T-helper 2 cell treated with Interferon-gamma antibody and Interleukin-4, amounts not matched to agents 5 μg/mL and 100 μg/mL, for 36 hours (primary cell): ENCODE results near the gene IMPDH1.
A peak's percentile ranks its signal among the peaks of the same experiment; 100 is the strongest.

ENCODE experiments used
- DNase-seq: peaks from one replicate; pipeline ENCODE4 v3.0.0; 2021; ENCODE audit warnings: low spot score
- H3K27ac Mint-ChIP-seq: one replicate; pipeline ENCODE4 v1.8.0; 2021; ENCODE audit warnings: mild to moderate bottlenecking, mixed read lengths
- H3K27me3 Mint-ChIP-seq: one replicate; pipeline ENCODE4 v1.8.0; 2021; ENCODE audit warnings: low read depth, mixed read lengths
- H3K36me3 Mint-ChIP-seq: one replicate; pipeline ENCODE4 v1.8.0; 2021; ENCODE audit warnings: low read depth, mixed read lengths
- H3K4me1 Mint-ChIP-seq: one replicate; pipeline ENCODE4 v1.8.0; 2021; ENCODE audit warnings: low read depth, mixed read lengths
- H3K4me3 Mint-ChIP-seq: one replicate; pipeline ENCODE4 v1.8.0; 2022; ENCODE audit warnings: mild to moderate bottlenecking, moderate library complexity, mixed read lengths
- H3K9me3 Mint-ChIP-seq: one replicate; pipeline ENCODE4 v1.8.0; 2021; ENCODE audit warnings: mixed read lengths

The IMPDH1 gene

GRCh38 chr7:128343554-128344430, 66.0 kb downstream of the IMPDH1 start, which contains the start of gene RBM28:
TSS of gene RBM28 (minus strand) at chr7:128343908. CDS start at chr7:128343793, 115 bp downstream.
- peaks cover 20% of the 10 kb centered on the region for H3K4me1 Mint-ChIP-seq
- DNase-seq: peak; percentile 85
- peaks cover 9% of the 10 kb centered on the region for H3K27me3 Mint-ChIP-seq
- peak within 1 kb of the TSS; percentile 89 for H3K27ac Mint-ChIP-seq
- H3K9me3 Mint-ChIP-seq: no peaks in the 10 kb centered on the region
- H3K36me3 Mint-ChIP-seq: peaks cover 6% of the 10 kb centered on the region
- peak within 1 kb of the TSS; percentile 96 for H3K4me3 Mint-ChIP-seq
